Fibroblast of skin of right quadriceps (primary cell): ENCODE measurements around the gene NCAPD2.
A peak's percentile ranks its signal among the peaks of the same experiment; 100 is the strongest.

Source experiments
- DNase-seq: peaks from one replicate; pipeline ENCODE4 v3.0.0-alpha.2; 2013

The NCAPD2 gene

GRCh38 chr12:6493497-6494257 is at the start of gene NCAPD2:
TSS of gene NCAPD2 (plus strand) at chr12:6494102. CDS start at chr12:6495099, 997 bp downstream.
- peak; percentile 96 for DNase-seq

- DNase-seq = no peak
These were observed 48.9 kb upstream of the NCAPD2 start, which contains the start of gene CD27 for GRCh38 chr12:6444704-6445688. TSS of gene CD27 (plus strand) at chr12:6444955. CDS start at chr12:6445096, 141 bp downstream.

GRCh38 chr12:6450091-6450868 is 43.6 kb upstream of the NCAPD2 start:
- DNase-seq = no peak

- DNase-seq = no peak
These were observed 43.0 kb upstream of the NCAPD2 start for GRCh38 chr12:6450869-6451347.

GRCh38 chr12:6451348-6452244 is 42.3 kb upstream of the NCAPD2 start, which contains the start of gene TAPBPL:
TSS of gene TAPBPL (plus strand) at chr12:6452042. CDS start at chr12:6452249, 207 bp downstream.
- peak; percentile 86 for DNase-seq

- no peak for DNase-seq
These were observed 41.5 kb upstream of the NCAPD2 start for GRCh38 chr12:6452245-6452943.

- DNase-seq = no peak
These were observed 40.8 kb upstream of the NCAPD2 start for GRCh38 chr12:6452944-6453630.

- DNase-seq = no peak
These were observed 36.5 kb upstream of the NCAPD2 start for GRCh38 chr12:6457220-6457945.

- no peak for DNase-seq
These were observed 35.5 kb upstream of the NCAPD2 start for GRCh38 chr12:6458281-6459003.

- DNase-seq = no peak
These were observed 34.9 kb upstream of the NCAPD2 start for GRCh38 chr12:6459004-6459337.

GRCh38 chr12:6460751-6461371 is 33.0 kb upstream of the NCAPD2 start:
- DNase-seq = no peak

- no peak for DNase-seq
These were observed 32.3 kb upstream of the NCAPD2 start for GRCh38 chr12:6461401-6462233.

GRCh38 chr12:6462234-6462995 is 31.5 kb upstream of the NCAPD2 start:
- no peak for DNase-seq

- DNase-seq = no peak
These were observed 30.7 kb upstream of the NCAPD2 start for GRCh38 chr12:6463216-6463615.

GRCh38 chr12:6463858-6464257 is 30.0 kb upstream of the NCAPD2 start:
- DNase-seq = no peak

- no peak for DNase-seq
These were observed 29.4 kb upstream of the NCAPD2 start for GRCh38 chr12:6464531-6464930.
